Activated naive CD8-positive, alpha-beta T cell (primary cell): ENCODE data around the gene HDAC7.

Experiments
- H3K27ac Mint-ChIP-seq: one replicate; pipeline ENCODE4 v1.8.0; 2021; ENCODE audit warnings: mixed read lengths
- H3K27me3 Mint-ChIP-seq: one replicate; pipeline ENCODE4 v1.8.0; 2021; ENCODE audit warnings: mixed read lengths
- H3K36me3 Mint-ChIP-seq: one replicate; pipeline ENCODE4 v1.8.0; 2021; ENCODE audit warnings: mixed read lengths
- H3K4me1 Mint-ChIP-seq: one replicate; pipeline ENCODE4 v1.8.0; 2021; ENCODE audit warnings: low read depth, mixed read lengths
- H3K4me3 Mint-ChIP-seq: one replicate; pipeline ENCODE4 v1.8.0; 2021; ENCODE audit warnings: mild to moderate bottlenecking, mixed read lengths
- H3K9me3 Mint-ChIP-seq: one replicate; pipeline ENCODE4 v1.8.0; 2021; ENCODE audit warnings: low read depth, mixed read lengths

The HDAC7 gene

GRCh38 chr12:47789712-47790489, 29.8 kb downstream of the HDAC7 start:
- Mint-ChIP-seq H3K36me3 (peaks cover 4% of the 10 kb centered on the region), H3K4me1 (peaks cover 12% of the 10 kb centered on the region), H3K27ac (no peak overlapping the region), H3K27me3 (no peaks in the 10 kb centered on the region), H3K4me3 (no peak overlapping the region), H3K9me3 (no peaks in the 10 kb centered on the region)

GRCh38 chr12:47789141-47789540, 30.6 kb downstream of the HDAC7 start:
- no peaks in the 10 kb centered on the region for H3K9me3 Mint-ChIP-seq
- H3K4me3 Mint-ChIP-seq: no peak overlapping the region
- H3K4me1 Mint-ChIP-seq: peaks cover 12% of the 10 kb centered on the region
- H3K27me3 Mint-ChIP-seq: no peaks in the 10 kb centered on the region
- peaks cover 4% of the 10 kb centered on the region for H3K36me3 Mint-ChIP-seq
- H3K27ac Mint-ChIP-seq: peak overlapping the region; percentile 30

GRCh38 chr12:47787596-47788319, 31.9 kb downstream of the HDAC7 start:
- peak overlapping the region; percentile 64 for H3K27ac Mint-ChIP-seq
- H3K4me3 Mint-ChIP-seq: no peak overlapping the region
- no peaks in the 10 kb centered on the region for H3K27me3 Mint-ChIP-seq
- peaks cover 2% of the 10 kb centered on the region for H3K36me3 Mint-ChIP-seq
- no peaks in the 10 kb centered on the region for H3K9me3 Mint-ChIP-seq
- H3K4me1 Mint-ChIP-seq: peaks cover 12% of the 10 kb centered on the region

DNA sequence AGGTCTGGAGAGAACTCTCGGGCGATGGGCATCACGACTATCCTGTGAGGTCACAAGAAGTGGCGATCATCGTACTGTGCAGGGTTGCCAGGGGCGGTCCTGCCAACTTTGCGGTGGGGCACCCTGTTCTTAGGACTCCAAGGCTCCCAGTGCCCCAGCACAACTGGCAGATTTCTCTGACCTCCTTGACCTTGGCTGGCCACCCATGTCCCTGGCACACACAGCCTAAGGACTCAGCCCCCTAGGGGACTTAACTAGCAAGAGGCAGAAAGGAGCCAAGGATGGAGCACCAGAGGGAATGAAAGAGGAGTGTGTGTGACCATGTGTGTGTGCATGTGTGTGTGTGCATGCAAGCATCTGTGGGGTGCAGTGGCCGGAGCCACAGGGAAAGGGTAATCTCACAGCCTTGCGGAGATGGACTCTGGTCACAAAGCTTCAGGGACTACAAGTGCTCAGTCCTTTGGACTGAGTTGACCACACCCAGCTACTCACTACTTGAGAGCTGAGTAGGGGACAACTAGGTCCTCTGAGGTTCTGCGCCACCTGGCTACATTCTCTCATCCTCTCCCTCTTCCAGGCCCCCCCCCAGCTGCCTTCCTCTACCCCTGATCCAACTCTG, 32.9 kb downstream of the HDAC7 start:
- Mint-ChIP-seq H3K36me3 (no peaks in the 10 kb centered on the region), H3K27me3 (no peaks in the 10 kb centered on the region), H3K9me3 (no peaks in the 10 kb centered on the region), H3K4me3 (no peak overlapping the region), H3K4me1 (peaks cover 14% of the 10 kb centered on the region), H3K27ac (peak overlapping the region; percentile 79)

GRCh38 chr12:47785887-47786661, 33.6 kb downstream of the HDAC7 start:
- H3K27me3 Mint-ChIP-seq: no peaks in the 10 kb centered on the region

GRCh38 chr12:47785036-47785886, 34.4 kb downstream of the HDAC7 start:
- Mint-ChIP-seq H3K4me3 (no peak overlapping the region), H3K36me3 (no peaks in the 10 kb centered on the region), H3K4me1 (peaks cover 14% of the 10 kb centered on the region), H3K27ac (peak overlapping the region; percentile 79), H3K27me3 (no peaks in the 10 kb centered on the region), H3K9me3 (no peaks in the 10 kb centered on the region)

More at GRCh38 chr12:47785887-47786661, 33.6 kb downstream of the HDAC7 start:
- H3K36me3 Mint-ChIP-seq: no peaks in the 10 kb centered on the region
- peak overlapping the region; percentile 79 for H3K27ac Mint-ChIP-seq
- H3K4me1 Mint-ChIP-seq: peaks cover 14% of the 10 kb centered on the region
- H3K4me3 Mint-ChIP-seq: no peak overlapping the region
- H3K9me3 Mint-ChIP-seq: no peaks in the 10 kb centered on the region

- Mint-ChIP-seq H3K4me3 (no peak overlapping the region), H3K27ac (peak overlapping the region; percentile 22), H3K9me3 (no peaks in the 10 kb centered on the region), H3K36me3 (no peaks in the 10 kb centered on the region), H3K4me1 (peaks cover 19% of the 10 kb centered on the region), H3K27me3 (no peaks in the 10 kb centered on the region)
Measured at GRCh38 chr12:47783821-47784819, 35.6 kb downstream of the HDAC7 start.

- Mint-ChIP-seq H3K4me3 (no peak overlapping the region), H3K27me3 (no peaks in the 10 kb centered on the region), H3K9me3 (no peaks in the 10 kb centered on the region), H3K36me3 (no peaks in the 10 kb centered on the region), H3K27ac (peak overlapping the region; percentile 80), H3K4me1 (peaks cover 23% of the 10 kb centered on the region)
Measured at GRCh38 chr12:47783024-47783755, 36.5 kb downstream of the HDAC7 start.

DNA sequence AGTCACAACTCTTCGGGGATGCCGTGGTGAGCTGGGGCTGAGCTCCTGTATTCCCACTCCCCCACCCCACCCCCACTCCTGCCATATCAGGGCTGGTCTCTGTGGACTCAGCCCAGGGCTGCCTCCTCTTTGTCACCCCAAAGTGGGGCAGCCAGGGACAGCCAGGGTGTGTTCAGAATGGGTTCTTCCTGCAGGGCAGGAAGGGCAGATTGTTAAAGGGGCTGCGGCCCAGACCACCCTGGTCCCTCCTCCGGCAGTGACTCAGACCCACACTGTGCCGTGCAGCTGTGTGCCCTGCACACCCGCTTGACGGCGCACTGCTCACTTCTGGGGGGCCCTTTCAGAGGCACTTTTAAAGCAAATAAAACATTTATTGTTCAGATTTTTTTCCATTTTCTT, 37.3 kb downstream of the HDAC7 start:
- peak overlapping the region; percentile 80 for H3K27ac Mint-ChIP-seq
- no peaks in the 10 kb centered on the region for H3K9me3 Mint-ChIP-seq
- H3K27me3 Mint-ChIP-seq: no peaks in the 10 kb centered on the region
- H3K4me1 Mint-ChIP-seq: peaks cover 23% of the 10 kb centered on the region
- H3K4me3 Mint-ChIP-seq: no peak overlapping the region
- H3K36me3 Mint-ChIP-seq: no peaks in the 10 kb centered on the region

DNA sequence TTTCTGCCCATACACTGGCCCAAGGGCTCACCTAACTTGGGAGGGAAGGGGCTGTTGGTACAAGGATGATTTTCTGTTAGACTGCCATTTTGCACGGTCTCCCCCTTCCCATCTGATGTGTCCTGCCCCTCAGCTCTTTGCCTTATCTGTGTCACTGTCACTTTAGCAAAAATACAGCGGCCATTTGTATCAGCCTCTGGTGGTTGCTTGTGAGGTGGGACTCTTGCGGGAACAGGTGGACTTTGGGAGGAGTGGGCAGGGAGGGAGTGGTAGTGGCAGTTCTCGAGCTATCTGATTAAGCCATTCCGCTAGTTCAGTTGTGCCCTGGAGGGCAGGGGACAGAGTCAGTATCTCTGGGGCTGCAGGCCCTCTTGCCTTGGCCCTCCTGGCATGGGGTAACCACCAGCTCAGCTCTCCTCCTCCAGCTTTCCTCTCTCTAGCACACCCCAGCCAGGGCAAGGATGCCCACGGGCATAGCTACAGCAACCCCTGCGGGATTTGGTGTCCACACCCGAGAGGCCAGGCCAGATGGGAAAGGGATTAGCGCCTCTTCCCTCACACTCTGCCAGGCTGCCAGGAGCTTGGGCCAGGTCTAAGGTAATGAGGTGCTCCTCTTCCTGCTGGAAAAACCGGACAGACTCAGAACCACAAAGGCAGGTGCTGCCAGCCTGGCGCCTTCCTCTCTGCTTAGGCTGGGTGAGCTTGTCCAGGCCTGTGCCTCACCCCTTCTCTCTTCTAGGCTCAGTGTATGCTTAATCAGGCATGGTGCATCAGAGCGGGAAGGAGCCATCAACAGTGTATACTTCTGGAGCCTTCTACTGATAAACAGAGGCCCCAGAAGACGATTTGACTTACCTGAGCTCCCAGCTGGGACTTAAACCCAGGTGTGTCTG, 38.0 kb downstream of the HDAC7 start:
- Mint-ChIP-seq H3K27me3 (no peaks in the 10 kb centered on the region), H3K4me3 (no peak overlapping the region), H3K9me3 (no peaks in the 10 kb centered on the region), H3K4me1 (peaks cover 23% of the 10 kb centered on the region), H3K36me3 (no peaks in the 10 kb centered on the region), H3K27ac (peak overlapping the region; percentile 41)

DNA sequence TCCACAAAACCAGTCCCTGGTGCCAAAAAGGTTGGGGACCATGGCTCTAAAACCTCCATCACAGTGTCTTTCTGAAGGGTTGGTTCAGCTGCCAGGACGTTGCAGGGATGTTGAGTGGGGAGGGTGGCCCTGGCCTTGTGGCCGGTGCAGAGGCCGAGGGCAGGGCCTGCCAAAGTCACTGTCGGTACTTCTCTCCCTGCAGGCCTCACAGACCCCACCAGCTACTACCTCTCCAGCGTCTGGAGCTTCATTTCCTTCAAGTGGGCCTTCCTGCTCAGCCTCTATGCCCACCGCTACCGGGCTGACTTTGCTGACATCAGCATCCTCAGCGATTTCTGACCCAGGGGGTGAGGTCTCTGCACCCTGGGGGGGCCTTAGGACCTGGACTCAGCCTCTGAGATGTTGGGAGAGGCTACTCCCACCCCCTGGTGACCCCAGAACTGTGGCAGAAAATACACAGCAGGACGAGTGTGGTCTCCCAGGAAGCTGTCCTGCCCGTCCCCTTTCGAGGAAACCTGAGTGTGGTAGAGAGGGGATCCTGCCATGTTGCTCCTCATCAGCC, 39.7 kb downstream of the HDAC7 start:
- Mint-ChIP-seq H3K27ac (no peak overlapping the region), H3K27me3 (no peaks in the 10 kb centered on the region), H3K36me3 (no peaks in the 10 kb centered on the region), H3K4me3 (no peak overlapping the region), H3K9me3 (no peaks in the 10 kb centered on the region), H3K4me1 (peaks cover 15% of the 10 kb centered on the region)
